ENCODE results near the gene PAX4.

DNA sequence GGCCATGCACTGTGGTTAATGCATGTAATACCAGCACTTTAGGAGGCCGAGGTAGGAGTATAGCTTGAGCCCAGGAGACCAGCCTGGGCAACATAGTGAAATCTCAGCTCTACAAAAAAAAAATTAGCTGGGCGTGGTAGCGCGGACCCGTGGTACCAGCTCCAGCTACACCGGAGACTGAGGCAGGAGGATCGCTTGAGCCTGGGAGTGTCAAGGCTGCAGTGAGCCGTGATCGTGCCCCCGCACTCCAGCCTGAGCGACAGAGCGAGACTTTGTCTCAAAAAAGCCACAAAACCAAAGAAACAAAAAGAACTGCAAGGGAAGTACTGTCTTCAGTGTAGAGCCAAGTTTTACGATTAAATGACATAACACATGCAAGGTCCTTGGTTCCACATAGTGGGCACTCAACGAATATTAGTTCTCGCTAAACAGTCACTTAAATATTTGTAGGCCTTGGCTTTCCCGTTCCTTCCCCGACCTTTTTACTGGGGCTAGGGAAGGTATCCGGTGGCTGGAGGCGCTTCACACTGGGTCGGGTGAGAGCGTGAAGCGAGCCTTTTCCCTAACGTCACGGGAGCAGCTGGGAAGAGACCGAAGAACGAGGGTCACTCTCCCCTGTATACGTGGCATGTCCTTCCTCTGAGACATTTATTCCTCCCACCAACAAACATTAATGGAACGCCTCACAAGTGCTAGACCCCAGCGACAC, 33.1 kb upstream of the PAX4 start:
- TF ChIP-seq, protein P1, sequence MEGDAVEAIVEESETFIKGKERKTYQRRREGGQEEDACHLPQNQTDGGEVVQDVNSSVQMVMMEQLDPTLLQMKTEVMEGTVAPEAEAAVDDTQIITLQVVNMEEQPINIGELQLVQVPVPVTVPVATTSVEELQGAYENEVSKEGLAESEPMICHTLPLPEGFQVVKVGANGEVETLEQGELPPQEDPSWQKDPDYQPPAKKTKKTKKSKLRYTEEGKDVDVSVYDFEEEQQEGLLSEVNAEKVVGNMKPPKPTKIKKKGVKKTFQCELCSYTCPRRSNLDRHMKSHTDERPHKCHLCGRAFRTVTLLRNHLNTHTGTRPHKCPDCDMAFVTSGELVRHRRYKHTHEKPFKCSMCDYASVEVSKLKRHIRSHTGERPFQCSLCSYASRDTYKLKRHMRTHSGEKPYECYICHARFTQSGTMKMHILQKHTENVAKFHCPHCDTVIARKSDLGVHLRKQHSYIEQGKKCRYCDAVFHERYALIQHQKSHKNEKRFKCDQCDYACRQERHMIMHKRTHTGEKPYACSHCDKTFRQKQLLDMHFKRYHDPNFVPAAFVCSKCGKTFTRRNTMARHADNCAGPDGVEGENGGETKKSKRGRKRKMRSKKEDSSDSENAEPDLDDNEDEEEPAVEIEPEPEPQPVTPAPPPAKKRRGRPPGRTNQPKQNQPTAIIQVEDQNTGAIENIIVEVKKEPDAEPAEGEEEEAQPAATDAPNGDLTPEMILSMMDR (conservative IDR thresholded peaks at IDR 0.05 in 1 of 2, IDR thresholded peaks at IDR 0.05 in 1 of 2; ENCODE audit: extremely low read depth in 1 of 2, insufficient read depth in 1 of 2, low read depth in 1 of 2, low read length in 2 of 2) = no peak
- no peak for TF ChIP-seq EZH2 (IDR thresholded peaks at IDR 0.05; ENCODE audit: borderline replicate concordance, low read length)
